ENCODE data around the gene TBX18. TPM values are rescaled to one million over a fixed set of nuclear protein-coding genes. Genes with fewer than 3 reads are reported as not detected.

TBX18 gene
- total and polyA plus RNA-seq, 4 donors = 0.05 to 1.3 (median 0.21) TPM

GRCh38 chr6:84657486-84657885 is 106.9 kb downstream of the TBX18 start:
- H3K4me1 ChIP-seq (ENCODE audit: control insufficient read depth in 5 of 5, insufficient read depth in 5 of 5, low read length in 5 of 5) = no peaks in the 10 kb centered on the region
- H3K27me3 ChIP-seq (ENCODE audit: control insufficient read depth in 3 of 3, insufficient read depth in 3 of 3, low read length in 2 of 3) = peaks cover 0 to 2% (median 0%) of the 10 kb centered on the region in 3 donors
- no peaks in the 10 kb centered on the region for H3K9me3 ChIP-seq (ENCODE audit: control insufficient read depth in 4 of 4, insufficient read depth in 3 of 4, low read length in 3 of 4)
- no peak overlapping the region for H3K9ac ChIP-seq (ENCODE audit: insufficient read depth in 1 of 2, low read length in 2 of 2)
- WGBS, 2 donors = 85 to 87% methylated on average over 2 of the region's 2 CpGs
- no peaks in the 10 kb centered on the region for H3K36me3 ChIP-seq (ENCODE audit: control insufficient read depth in 4 of 4, insufficient read depth in 4 of 4, low read length in 4 of 4)
- ATAC-seq (ENCODE audit: insufficient read depth, low FRiP score) (no peak), DNase-seq (no peak)
- TF ChIP-seq CTCF (IDR thresholded peaks at IDR 0.05; ENCODE audit: control extremely low read depth, extremely low read depth) = no peak
- no peak overlapping the region for H3K4me3 ChIP-seq
- no peak overlapping the region for H3K27ac ChIP-seq (ENCODE audit: low read depth in 1 of 2, low read length in 1 of 2)

- Histone ChIP-seq H3K27me3 (ENCODE audit: control insufficient read depth in 3 of 3, insufficient read depth in 3 of 3, low read length in 2 of 3) (peaks cover 0 to 2% (median 0%) of the 10 kb centered on the region in 3 donors), H3K9me3 (ENCODE audit: control insufficient read depth in 4 of 4, insufficient read depth in 3 of 4, low read length in 3 of 4) (no peaks in the 10 kb centered on the region), H3K27ac (ENCODE audit: low read depth in 1 of 2, low read length in 1 of 2) (no peak overlapping the region), H3K4me3 (no peak overlapping the region), H3K9ac (ENCODE audit: insufficient read depth in 1 of 2, low read length in 2 of 2) (no peak overlapping the region), H3K4me1 (ENCODE audit: control insufficient read depth in 5 of 5, insufficient read depth in 5 of 5, low read length in 5 of 5) (no peaks in the 10 kb centered on the region), H3K36me3 (ENCODE audit: control insufficient read depth in 4 of 4, insufficient read depth in 4 of 4, low read length in 4 of 4) (no peaks in the 10 kb centered on the region)
- 74 to 76% methylated on average over 2 of the region's 2 CpGs for WGBS, 2 donors
- ATAC-seq (ENCODE audit: insufficient read depth, low FRiP score) = no peak
- TF ChIP-seq CTCF (IDR thresholded peaks at IDR 0.05; ENCODE audit: control extremely low read depth, extremely low read depth) = no peak
- DNase-seq = no peak
Measured at GRCh38 chr6:84657025-84657424, 107.4 kb downstream of the TBX18 start.

GRCh38 chr6:84653027-84653551 is 111.3 kb downstream of the TBX18 start:
- no peak for ATAC-seq (ENCODE audit: insufficient read depth, low FRiP score)
- Histone ChIP-seq H3K9me3 (ENCODE audit: control insufficient read depth in 4 of 4, insufficient read depth in 3 of 4, low read length in 3 of 4) (peaks cover 0 to 2% (median 0%) of the 10 kb centered on the region in 4 donors), H3K27ac (ENCODE audit: low read depth in 1 of 2, low read length in 1 of 2) (no peak overlapping the region), H3K27me3 (ENCODE audit: control insufficient read depth in 3 of 3, insufficient read depth in 3 of 3, low read length in 2 of 3) (peaks cover 0 to 2% (median 0%) of the 10 kb centered on the region in 3 donors), H3K36me3 (ENCODE audit: control insufficient read depth in 4 of 4, insufficient read depth in 4 of 4, low read length in 4 of 4) (no peaks in the 10 kb centered on the region), H3K4me3 (no peak overlapping the region), H3K9ac (ENCODE audit: insufficient read depth in 1 of 2, low read length in 2 of 2) (no peak overlapping the region), H3K4me1 (ENCODE audit: control insufficient read depth in 5 of 5, insufficient read depth in 5 of 5, low read length in 5 of 5) (no peaks in the 10 kb centered on the region)
- DNase-seq = no peak
- TF ChIP-seq CTCF (IDR thresholded peaks at IDR 0.05; ENCODE audit: control extremely low read depth, extremely low read depth) = no peak
- 77 to 87% methylated on average over 3 of the region's 3 CpGs for WGBS, 2 donors
